Calu3 (cell line): ENCODE results near the gene OBSCN. TPM values are rescaled to one million over a fixed set of nuclear protein-coding genes. Genes with fewer than 3 reads are reported as not detected.

Experiments used
- BruUV-seq: library from RNA; stranded (reverse); fragments of 400-500 nt; replicated peaks from 2 replicates; lab custom pipeline; 2021; lab: Mats Ljungman, UMichigan
- CTCF ChIA-PET: fragments of 300-600 bp; sonication (Branson Sonifier 250); formaldehyde crosslinking; loops from one replicate; lab custom pipeline; 2022; ENCODE audit warnings: antibody characterized with exemption; lab: Charles Lee
- DNase-seq: peaks from one replicate; pipeline ENCODE4 v3.0.0; 2022
- H3K27ac Mint-ChIP-seq: one replicate; pipeline ENCODE4 v1.8.0; 2022; ENCODE audit warnings: mixed read lengths; ENCODE audit not compliant: unreplicated experiment
- H3K27me3 Mint-ChIP-seq: one replicate; pipeline ENCODE4 v1.8.0; 2022; ENCODE audit warnings: mixed read lengths; ENCODE audit not compliant: unreplicated experiment
- H3K36me3 Mint-ChIP-seq: one replicate; pipeline ENCODE4 v1.8.0; 2022; ENCODE audit warnings: mild to moderate bottlenecking, moderate library complexity, mixed read lengths; ENCODE audit not compliant: insufficient read depth, unreplicated experiment
- H3K4me1 Mint-ChIP-seq: one replicate; pipeline ENCODE4 v1.8.0; 2022; ENCODE audit warnings: mild to moderate bottlenecking, low read depth, mixed read lengths; ENCODE audit not compliant: unreplicated experiment
- H3K4me3 Mint-ChIP-seq: one replicate; pipeline ENCODE4 v1.8.0; 2022; ENCODE audit warnings: mild to moderate bottlenecking, low read depth, moderate library complexity, mixed read lengths; ENCODE audit not compliant: unreplicated experiment
- H3K9me3 Mint-ChIP-seq: one replicate; pipeline ENCODE4 v1.8.0; 2022; ENCODE audit warnings: low read depth, mixed read lengths; ENCODE audit not compliant: unreplicated experiment
- intact Hi-C: fragments of 100-400 bp; cut with micrococcal nuclease; formaldehyde crosslinking; loops from one replicate; pipeline ENCODE4 v1.10.0; 2022; ENCODE audit not compliant: unreplicated experiment
- total RNA-seq: library from RNA; stranded (reverse); gene quantifications from 2 replicates; pipeline ENCODE4 v1.2.3, GENCODE V29; 2022
- TF ChIP-seq, protein P1 (sequence below): fragments of 200-600 bp; IDR thresholded peaks from one replicate; pipeline ENCODE4 v1.8.0; 2022; ENCODE audit warnings: antibody characterized with exemption; ENCODE audit not compliant: unreplicated experiment

Gene OBSCN
- total RNA-seq, 1 experiment from 2014 or later = 19.5 TPM

DNA sequence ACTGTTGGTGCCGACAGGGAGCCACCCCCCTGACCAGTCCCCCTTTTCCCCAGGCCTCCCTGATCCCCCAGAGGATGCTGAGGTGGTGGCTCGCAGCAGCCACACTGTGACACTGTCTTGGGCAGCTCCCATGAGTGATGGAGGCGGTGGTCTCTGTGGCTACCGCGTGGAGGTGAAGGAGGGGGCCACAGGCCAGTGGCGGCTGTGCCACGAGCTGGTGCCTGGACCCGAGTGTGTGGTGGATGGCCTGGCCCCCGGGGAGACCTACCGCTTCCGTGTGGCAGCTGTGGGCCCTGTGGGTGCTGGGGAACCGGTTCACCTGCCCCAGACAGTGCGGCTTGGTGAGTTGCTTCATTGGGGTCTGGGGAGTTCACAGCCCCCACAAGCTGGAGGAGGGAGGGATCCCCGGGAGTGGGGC is 109.6 kb downstream of the OBSCN start:
- TF ChIP-seq, protein P1, sequence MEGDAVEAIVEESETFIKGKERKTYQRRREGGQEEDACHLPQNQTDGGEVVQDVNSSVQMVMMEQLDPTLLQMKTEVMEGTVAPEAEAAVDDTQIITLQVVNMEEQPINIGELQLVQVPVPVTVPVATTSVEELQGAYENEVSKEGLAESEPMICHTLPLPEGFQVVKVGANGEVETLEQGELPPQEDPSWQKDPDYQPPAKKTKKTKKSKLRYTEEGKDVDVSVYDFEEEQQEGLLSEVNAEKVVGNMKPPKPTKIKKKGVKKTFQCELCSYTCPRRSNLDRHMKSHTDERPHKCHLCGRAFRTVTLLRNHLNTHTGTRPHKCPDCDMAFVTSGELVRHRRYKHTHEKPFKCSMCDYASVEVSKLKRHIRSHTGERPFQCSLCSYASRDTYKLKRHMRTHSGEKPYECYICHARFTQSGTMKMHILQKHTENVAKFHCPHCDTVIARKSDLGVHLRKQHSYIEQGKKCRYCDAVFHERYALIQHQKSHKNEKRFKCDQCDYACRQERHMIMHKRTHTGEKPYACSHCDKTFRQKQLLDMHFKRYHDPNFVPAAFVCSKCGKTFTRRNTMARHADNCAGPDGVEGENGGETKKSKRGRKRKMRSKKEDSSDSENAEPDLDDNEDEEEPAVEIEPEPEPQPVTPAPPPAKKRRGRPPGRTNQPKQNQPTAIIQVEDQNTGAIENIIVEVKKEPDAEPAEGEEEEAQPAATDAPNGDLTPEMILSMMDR = no peak
- DNase-seq = no peak
- CTCF ChIA-PET = no interaction called here
- Mint-ChIP-seq H3K4me1 (no peaks in the 10 kb centered on the region), H3K9me3 (no peaks in the 10 kb centered on the region), H3K36me3 (no peaks in the 10 kb centered on the region), H3K27ac (no peak overlapping the region), H3K27me3 (no peaks in the 10 kb centered on the region), H3K4me3 (no peak overlapping the region)
- intact Hi-C loops = no loop called here
- BruUV-seq = no TSS peak

GRCh38 chr1:228317891-228318810 is 110.3 kb downstream of the OBSCN start:
- no peak overlapping the region for H3K27ac Mint-ChIP-seq

GRCh38 chr1:228318823-228319241 is 111.0 kb downstream of the OBSCN start:
- Mint-ChIP-seq H3K27me3 (no peaks in the 10 kb centered on the region), H3K4me1 (no peaks in the 10 kb centered on the region), H3K9me3 (no peaks in the 10 kb centered on the region), H3K27ac (no peak overlapping the region), H3K36me3 (no peaks in the 10 kb centered on the region), H3K4me3 (no peak overlapping the region)
- TF ChIP-seq, protein P1 = no peak
- BruUV-seq = no TSS peak
- intact Hi-C loops = no loop called here
- CTCF ChIA-PET = interaction anchor here (0.6 to 0.9 kb wide), 2 partner anchors 12 to 63 kb away, joined by 3 read pairs; no protein-coding TSS in a partner anchor
- no peak for DNase-seq

More at GRCh38 chr1:228317891-228318810, 110.3 kb downstream of the OBSCN start:
- H3K4me1 Mint-ChIP-seq = no peaks in the 10 kb centered on the region
- intact Hi-C loops = no loop called here
- no peak overlapping the region for H3K4me3 Mint-ChIP-seq
- DNase-seq = no peak
- no peaks in the 10 kb centered on the region for H3K27me3 Mint-ChIP-seq
- TF ChIP-seq, protein P1 = no peak
- CTCF ChIA-PET = interaction anchor here (0.9 kb wide), 1 partner anchor 12 kb away, joined by 3 read pairs; no protein-coding TSS in a partner anchor
- no peaks in the 10 kb centered on the region for H3K36me3 Mint-ChIP-seq
- no peaks in the 10 kb centered on the region for H3K9me3 Mint-ChIP-seq
- BruUV-seq = no TSS peak

DNA sequence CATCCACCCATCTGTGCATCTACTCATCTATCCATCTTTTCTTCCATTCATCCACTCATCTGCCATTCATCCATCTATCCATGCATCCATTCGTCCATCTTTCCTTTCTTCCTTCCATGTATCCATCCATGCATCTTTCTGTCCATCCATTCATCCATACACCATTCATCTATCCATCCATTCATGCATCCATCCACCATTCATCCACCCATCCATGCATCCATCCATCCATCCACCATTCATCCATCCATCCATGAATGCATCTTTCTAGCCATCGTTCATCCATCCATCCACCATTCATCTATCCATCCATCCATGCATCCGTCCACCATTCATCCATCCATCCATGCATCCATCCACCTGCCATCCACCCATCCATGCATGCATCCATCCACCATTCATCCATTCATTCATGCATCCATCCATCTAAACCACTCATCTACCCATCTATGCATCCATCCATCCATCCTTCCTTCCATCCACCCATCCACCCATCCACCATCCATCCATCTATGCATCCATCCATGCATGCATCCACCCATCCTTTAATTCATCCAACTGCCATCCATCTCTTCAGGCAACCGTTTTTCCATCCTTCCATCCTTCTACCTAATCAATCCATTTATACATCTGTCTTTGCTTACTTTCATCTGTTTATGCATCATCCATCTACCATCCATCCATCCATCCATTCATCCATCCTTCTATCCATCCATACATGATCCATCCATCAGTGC is 111.7 kb downstream of the OBSCN start:
- CTCF ChIA-PET = interaction anchor here (0.6 kb wide), 1 partner anchor 62 kb away, joined by 3 read pairs; no protein-coding TSS in a partner anchor
- no peak overlapping the region for H3K4me3 Mint-ChIP-seq

More for the DNA sequence above, 111.7 kb downstream of the OBSCN start:
- no peak for DNase-seq
- no peaks in the 10 kb centered on the region for H3K36me3 Mint-ChIP-seq
- BruUV-seq = no TSS peak
- TF ChIP-seq, protein P1 = no peak
- no peaks in the 10 kb centered on the region for H3K27me3 Mint-ChIP-seq
- H3K4me1 Mint-ChIP-seq = no peaks in the 10 kb centered on the region
- intact Hi-C loops = no loop called here
- H3K27ac Mint-ChIP-seq = no peak overlapping the region
- H3K9me3 Mint-ChIP-seq = no peaks in the 10 kb centered on the region
